ENCODE data around the gene VPS37D.
A peak's percentile ranks its signal among the peaks of the same experiment; 100 is the strongest.
"Not testable (repeated sequence)": the region's sequence is repeated elsewhere in the genome, so short reads cannot be mapped to it uniquely, and the experiment has no call there.

VPS37D gene

GRCh38 chr7:73667344-73668102, at the start of gene VPS37D:
Gene VPS37D, plus strand, starts transcription at chr7:73667831. Its CDS starts 128 bp downstream, at chr7:73667959.
- peak; percentile 70 to 76 for DNase-seq

GRCh38 chr7:73618538-73618937, 49.1 kb upstream of the VPS37D start:
- DNase-seq: no peak

GRCh38 chr7:73619394-73619793, 48.2 kb upstream of the VPS37D start:
- DNase-seq: not testable (repeated sequence)

GRCh38 chr7:73621168-73622063, 46.2 kb upstream of the VPS37D start:
- DNase-seq: no peak

- no peak for DNase-seq
Measured at GRCh38 chr7:73622527-73622908, 45.1 kb upstream of the VPS37D start.

GRCh38 chr7:73622909-73623797, 44.5 kb upstream of the VPS37D start:
- DNase-seq: peak; percentile 9 to 12

- DNase-seq: no peak
Measured at GRCh38 chr7:73623798-73624668, 43.6 kb upstream of the VPS37D start, which contains the start of gene MLXIPL. Gene MLXIPL, minus strand, starts transcription at chr7:73624522. Its CDS starts 30 bp downstream, at chr7:73624492.

GRCh38 chr7:73624669-73625001, 43.0 kb upstream of the VPS37D start:
- DNase-seq: no peak

- DNase-seq: no peak
Measured at GRCh38 chr7:73625276-73625675, 42.4 kb upstream of the VPS37D start.

- DNase-seq: no peak
Measured at GRCh38 chr7:73626814-73627213, 40.8 kb upstream of the VPS37D start.

GRCh38 chr7:73628504-73628903, 39.1 kb upstream of the VPS37D start:
- DNase-seq: no peak

GRCh38 chr7:73631558-73631957, 36.1 kb upstream of the VPS37D start:
- DNase-seq: no peak

GRCh38 chr7:73633323-73633722, 34.3 kb upstream of the VPS37D start:
- DNase-seq: no peak

- DNase-seq: no peak
Measured at GRCh38 chr7:73633844-73634243, 33.8 kb upstream of the VPS37D start.

GRCh38 chr7:73635428-73636200, 32.0 kb upstream of the VPS37D start:
- no peak for DNase-seq

- peak; percentile 50 to 63 for DNase-seq
Measured at GRCh38 chr7:73638911-73639310, 28.7 kb upstream of the VPS37D start.

- DNase-seq: no peak
Measured at GRCh38 chr7:73642834-73643233, 24.8 kb upstream of the VPS37D start.

GRCh38 chr7:73644688-73645286, 22.8 kb upstream of the VPS37D start:
- no peak for DNase-seq

- DNase-seq: peak; percentile 41 to 47
Measured at GRCh38 chr7:73645643-73646174, 21.9 kb upstream of the VPS37D start.
